ENCODE data around the gene RNF157.

DNA sequence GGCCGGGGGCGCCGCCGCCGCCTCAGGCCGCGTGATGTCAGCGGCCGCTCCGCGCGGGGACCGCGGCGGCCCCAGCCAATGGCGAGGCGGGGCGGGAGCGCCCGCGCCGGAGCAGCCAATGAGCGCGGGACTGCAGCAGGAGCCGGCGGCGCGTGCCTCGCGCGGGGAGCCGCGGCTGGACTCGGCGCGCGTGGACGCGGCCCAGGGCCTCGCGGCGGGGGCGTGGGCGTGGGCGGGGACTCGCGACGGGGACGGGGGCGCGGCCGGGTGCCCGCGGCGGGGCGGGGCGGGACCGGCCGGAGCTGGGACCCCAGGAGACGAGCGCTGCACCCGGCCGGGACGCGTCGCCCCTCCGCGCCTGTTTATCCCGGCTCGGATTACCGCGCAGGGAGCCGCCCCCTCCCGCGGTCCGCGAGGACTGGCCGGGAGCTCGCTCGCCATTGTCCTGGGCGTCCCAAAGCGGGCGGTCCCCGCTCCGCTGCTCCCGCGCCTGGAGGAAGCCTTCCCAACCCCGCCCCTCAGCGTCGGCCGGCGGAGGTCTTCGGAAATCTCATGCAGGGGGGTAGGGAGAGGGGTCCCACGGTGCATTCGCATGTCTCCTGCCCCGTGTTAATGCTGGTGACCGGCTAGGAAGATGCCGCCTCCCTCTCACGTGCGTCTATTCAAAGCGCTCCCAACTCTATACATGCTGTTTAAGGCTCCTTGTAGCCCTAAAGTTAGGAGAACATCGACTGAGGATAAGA, at the start of gene RNF157:
- TF ChIP-seq GABPA (IDR thresholded peaks at IDR 0.05; ENCODE audit: low read depth) (no peak), POLR2AphosphoS5 (IDR thresholded peaks at IDR 0.05; ENCODE audit: low read depth) (no peak)
- TF ChIP-seq, protein P1, sequence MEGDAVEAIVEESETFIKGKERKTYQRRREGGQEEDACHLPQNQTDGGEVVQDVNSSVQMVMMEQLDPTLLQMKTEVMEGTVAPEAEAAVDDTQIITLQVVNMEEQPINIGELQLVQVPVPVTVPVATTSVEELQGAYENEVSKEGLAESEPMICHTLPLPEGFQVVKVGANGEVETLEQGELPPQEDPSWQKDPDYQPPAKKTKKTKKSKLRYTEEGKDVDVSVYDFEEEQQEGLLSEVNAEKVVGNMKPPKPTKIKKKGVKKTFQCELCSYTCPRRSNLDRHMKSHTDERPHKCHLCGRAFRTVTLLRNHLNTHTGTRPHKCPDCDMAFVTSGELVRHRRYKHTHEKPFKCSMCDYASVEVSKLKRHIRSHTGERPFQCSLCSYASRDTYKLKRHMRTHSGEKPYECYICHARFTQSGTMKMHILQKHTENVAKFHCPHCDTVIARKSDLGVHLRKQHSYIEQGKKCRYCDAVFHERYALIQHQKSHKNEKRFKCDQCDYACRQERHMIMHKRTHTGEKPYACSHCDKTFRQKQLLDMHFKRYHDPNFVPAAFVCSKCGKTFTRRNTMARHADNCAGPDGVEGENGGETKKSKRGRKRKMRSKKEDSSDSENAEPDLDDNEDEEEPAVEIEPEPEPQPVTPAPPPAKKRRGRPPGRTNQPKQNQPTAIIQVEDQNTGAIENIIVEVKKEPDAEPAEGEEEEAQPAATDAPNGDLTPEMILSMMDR (IDR thresholded peaks at IDR 0.05; ENCODE audit: insufficient read depth, low read length): no peak
- TF ChIP-seq, protein P2, sequence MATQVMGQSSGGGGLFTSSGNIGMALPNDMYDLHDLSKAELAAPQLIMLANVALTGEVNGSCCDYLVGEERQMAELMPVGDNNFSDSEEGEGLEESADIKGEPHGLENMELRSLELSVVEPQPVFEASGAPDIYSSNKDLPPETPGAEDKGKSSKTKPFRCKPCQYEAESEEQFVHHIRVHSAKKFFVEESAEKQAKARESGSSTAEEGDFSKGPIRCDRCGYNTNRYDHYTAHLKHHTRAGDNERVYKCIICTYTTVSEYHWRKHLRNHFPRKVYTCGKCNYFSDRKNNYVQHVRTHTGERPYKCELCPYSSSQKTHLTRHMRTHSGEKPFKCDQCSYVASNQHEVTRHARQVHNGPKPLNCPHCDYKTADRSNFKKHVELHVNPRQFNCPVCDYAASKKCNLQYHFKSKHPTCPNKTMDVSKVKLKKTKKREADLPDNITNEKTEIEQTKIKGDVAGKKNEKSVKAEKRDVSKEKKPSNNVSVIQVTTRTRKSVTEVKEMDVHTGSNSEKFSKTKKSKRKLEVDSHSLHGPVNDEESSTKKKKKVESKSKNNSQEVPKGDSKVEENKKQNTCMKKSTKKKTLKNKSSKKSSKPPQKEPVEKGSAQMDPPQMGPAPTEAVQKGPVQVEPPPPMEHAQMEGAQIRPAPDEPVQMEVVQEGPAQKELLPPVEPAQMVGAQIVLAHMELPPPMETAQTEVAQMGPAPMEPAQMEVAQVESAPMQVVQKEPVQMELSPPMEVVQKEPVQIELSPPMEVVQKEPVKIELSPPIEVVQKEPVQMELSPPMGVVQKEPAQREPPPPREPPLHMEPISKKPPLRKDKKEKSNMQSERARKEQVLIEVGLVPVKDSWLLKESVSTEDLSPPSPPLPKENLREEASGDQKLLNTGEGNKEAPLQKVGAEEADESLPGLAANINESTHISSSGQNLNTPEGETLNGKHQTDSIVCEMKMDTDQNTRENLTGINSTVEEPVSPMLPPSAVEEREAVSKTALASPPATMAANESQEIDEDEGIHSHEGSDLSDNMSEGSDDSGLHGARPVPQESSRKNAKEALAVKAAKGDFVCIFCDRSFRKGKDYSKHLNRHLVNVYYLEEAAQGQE (IDR thresholded peaks at IDR 0.05; ENCODE audit: insufficient replicate concordance, low read depth): no peak

Data from HL-60 (cell line).